Transverse colon (tissue), 4 donors: ENCODE data around the gene CDCA7. TPM values are rescaled to one million over a fixed set of nuclear protein-coding genes. Genes with fewer than 3 reads are reported as not detected.

Source experiments
- DNase-seq: peaks from one replicate; pipeline ENCODE4 v3.0.0-alpha.2; 2019
- H3K27ac ChIP-seq, 4 donors: fragments of 200-600 bp; sonication (generic); 2 replicates each; pipeline ENCODE4 v1.5.1; 2016 to 2018; ENCODE audit warnings: inconsistent platforms in 4 of 4
- H3K27me3 ChIP-seq: fragments of 200-600 bp; sonication (generic); 2 replicates; pipeline ENCODE4 v1.5.1; 2017; ENCODE audit warnings: inconsistent platforms
- H3K36me3 ChIP-seq, 4 donors: fragments of 200-600 bp; sonication (generic); 2 replicates each; pipeline ENCODE4 v1.5.1; 2017 to 2019; ENCODE audit warnings: inconsistent platforms in 4 of 4
- H3K4me1 ChIP-seq, 4 donors: fragments of 200-600 bp; sonication (generic); 2 replicates each; pipeline ENCODE4 v1.5.1; 2017 to 2020; ENCODE audit warnings: inconsistent platforms in 4 of 4
- H3K4me3 ChIP-seq, 4 donors: fragments of 200-600 bp; sonication (generic); 1 replicate in 1 of 4; 2 replicates in 3 of 4; pipeline versions ENCODE4 v1.5.1 to v1.6.1; 2017 to 2019; ENCODE audit warnings: inconsistent platforms in 4 of 4
- H3K9me3 ChIP-seq, 2 donors: fragments of 200-600 bp; sonication (generic); 2 replicates each; pipeline ENCODE4 v1.5.1; 2017 to 2019; ENCODE audit warnings: inconsistent platforms in 2 of 2
- CTCF ChIP-seq, 5 experiments: fragments of 200-600 bp in 3 of 5; fragments of 450-650 bp in 2 of 5; sonication (generic) in 3 of 5; IDR thresholded peaks; 1 replicate in 2 of 5; 2 replicates in 3 of 5; pipeline ENCODE4 v1.5.1; 2016 to 2017; ENCODE audit warnings: antibody characterized with exemption in 5 of 5, inconsistent platforms in 3 of 5, mild to moderate bottlenecking in 2 of 5, moderate library complexity in 1 of 5
- EP300 ChIP-seq: sonication (generic); formaldehyde crosslinking; IDR thresholded peaks from one replicate; pipeline ENCODE4 v1.6.1; 2017; ENCODE audit warnings: antibody characterized with exemption, low read depth
- POLR2A ChIP-seq: fragments of 450-650 bp; IDR thresholded peaks from one replicate; pipeline ENCODE4 v1.6.1; 2016; ENCODE audit warnings: antibody characterized with exemption, mild to moderate bottlenecking, moderate library complexity
- POLR2AphosphoS5 ChIP-seq, 3 donors: sonication (generic); formaldehyde crosslinking; IDR thresholded peaks; one replicate each; pipeline ENCODE4 v1.6.1; 2016; ENCODE audit warnings: antibody characterized with exemption in 3 of 3
- WGBS, 2 donors: methylation state at CpG; one replicate each; pipeline ENCODE4 v1.1.5; 2018; ENCODE audit warnings: low coverage in 1 of 2; 5-methylcytosine and 5-hydroxymethylcytosine counted together
- in situ Hi-C, 4 donors: fragments of 200-750 bp; cut with MboI; loops; one replicate each; pipeline versions ENCODE4 v1.15.0 to v1.15.1; 2017; ENCODE audit warnings: low sequenced_read_pairs in 3 of 4, low pct_ligation_motif_present in 1 of 4, low pct_unique_long_range_greater_than_20kb in 1 of 4
- intact Hi-C: fragments of 100-400 bp; cut with DNase I; formaldehyde crosslinking; loops from one replicate; pipeline ENCODE4 v1.15.1; 2023; ENCODE audit warnings: low total_unique reads
- total RNA-seq, 4 donors: library from RNA; depleted of rRNA; stranded (reverse); fragments of >200 nt; gene quantifications; one replicate each; pipeline ENCODE4 v1.1.0, GENCODE V29; 2016

CDCA7 gene
- total RNA-seq, 4 donors from 2014 or later = 5.2 to 44.4 (median 11.8) TPM

- Histone ChIP-seq H3K4me1 (peaks cover 0 to 33% (median 14%) of the 10 kb centered on the region in 4 donors), H3K9me3 (no peaks in the 10 kb centered on the region), H3K27me3 (peaks cover 51% of the 10 kb centered on the region), H3K36me3 (no peaks in the 10 kb centered on the region), H3K4me3 (peak overlapping the region; percentile 5 to 74 (median 60)), H3K27ac (peak overlapping the region; percentile 56 to 85 (median 68))
- DNase-seq = no peak
- intact Hi-C loops = no loop called here
- 3 to 6% methylated on average over 6 to 19 of the region's 19 CpGs for WGBS, 2 donors
- no peak for TF ChIP-seq CTCF (IDR thresholded peaks at IDR 0.05)
- TF ChIP-seq POLR2A = no peak
- TF ChIP-seq EP300 = no peak
- TF ChIP-seq POLR2AphosphoS5 (IDR thresholded peaks at IDR 0.05) = no peak
- in situ Hi-C loops = loop anchor here in 1 of 4 donors (25.0 kb wide), 1 partner anchor 317 kb away; no protein-coding TSS in a partner anchor
Measured at GRCh38 chr2:173354073-173354581, 545 bp upstream of the CDCA7 start.

- Histone ChIP-seq H3K4me1 (peaks cover 0 to 33% (median 14%) of the 10 kb centered on the region in 4 donors), H3K9me3 (no peaks in the 10 kb centered on the region), H3K27me3 (peaks cover 51% of the 10 kb centered on the region), H3K36me3 (no peaks in the 10 kb centered on the region), H3K27ac (peak overlapping the region; percentile 56 to 85 (median 68)), H3K4me3 (peak overlapping the region; percentile 47 to 74 (median 64))
- peak; percentile 47 for DNase-seq
- TF ChIP-seq POLR2AphosphoS5 (IDR thresholded peaks at IDR 0.05) (no peak), CTCF (IDR thresholded peaks at IDR 0.05) (no peak), EP300 (no peak)
- WGBS, 2 donors = 1% methylated on average over 50 of the region's 59 CpGs; no CpG with 5 or more reads in 1 of the 2 donors
- in situ Hi-C loops (loop anchor here in 1 of 4 donors (25.0 kb wide), 1 partner anchor 318 kb away; no protein-coding TSS in a partner anchor), intact Hi-C loops (no loop called here)
Measured at GRCh38 chr2:173355132-173355865, 627 bp downstream of the CDCA7 start.

GRCh38 chr2:173355866-173356508 is 1.3 kb downstream of the CDCA7 start:
- TF ChIP-seq EP300 = no peak
- no peak for TF ChIP-seq CTCF (IDR thresholded peaks at IDR 0.05)
- TF ChIP-seq POLR2A = no peak
- TF ChIP-seq POLR2AphosphoS5 (IDR thresholded peaks at IDR 0.05) = no peak
- intact Hi-C loops (no loop called here), in situ Hi-C loops (loop anchor here in 1 of 4 donors (25.0 kb wide), 1 partner anchor 319 kb away; no protein-coding TSS in a partner anchor)
- DNase-seq = peak; percentile 19
- H3K4me1 ChIP-seq = peaks cover 0 to 33% (median 14%) of the 10 kb centered on the region in 4 donors
- no peaks in the 10 kb centered on the region for H3K9me3 ChIP-seq
- H3K27ac ChIP-seq = peak overlapping the region in 2 of 4 donors; percentile 68 to 85
- no peaks in the 10 kb centered on the region for H3K36me3 ChIP-seq
- 15 to 67% methylated on average over 3 to 16 of the region's 16 CpGs for WGBS, 2 donors
- H3K4me3 ChIP-seq = peak overlapping the region; percentile 15 to 74 (median 60)
- H3K27me3 ChIP-seq = peaks cover 51% of the 10 kb centered on the region

GRCh38 chr2:173357346-173357745 is 2.7 kb downstream of the CDCA7 start:
- Histone ChIP-seq H3K4me1 (peaks cover 0 to 30% (median 14%) of the 10 kb centered on the region in 4 donors), H3K36me3 (no peaks in the 10 kb centered on the region), H3K9me3 (no peaks in the 10 kb centered on the region), H3K27me3 (peaks cover 48% of the 10 kb centered on the region), H3K4me3 (no peak overlapping the region), H3K27ac (no peak overlapping the region)
- in situ Hi-C loops (loop anchor here in 1 of 4 donors (25.0 kb wide), 1 partner anchor 320 kb away; no protein-coding TSS in a partner anchor), intact Hi-C loops (no loop called here)
- no peak for DNase-seq
- WGBS, 2 donors = 61% methylated on average over 3 of the region's 3 CpGs; no CpG with 5 or more reads in 1 of the 2 donors
- TF ChIP-seq POLR2AphosphoS5 (IDR thresholded peaks at IDR 0.05) (no peak), CTCF (IDR thresholded peaks at IDR 0.05) (no peak), EP300 (no peak), POLR2A (no peak)
